ENCODE results near the gene ZBTB11. TPM values are rescaled to one million over a fixed set of nuclear protein-coding genes. Genes with fewer than 3 reads are reported as not detected.

The ZBTB11 gene
- total and polyA plus RNA-seq, 9 of the 15 experiments (the other 6 are each of a cell fraction or from before 2014, with no cell fraction given) = 6.2 to 31.9 (median 21.4) TPM

DNA sequence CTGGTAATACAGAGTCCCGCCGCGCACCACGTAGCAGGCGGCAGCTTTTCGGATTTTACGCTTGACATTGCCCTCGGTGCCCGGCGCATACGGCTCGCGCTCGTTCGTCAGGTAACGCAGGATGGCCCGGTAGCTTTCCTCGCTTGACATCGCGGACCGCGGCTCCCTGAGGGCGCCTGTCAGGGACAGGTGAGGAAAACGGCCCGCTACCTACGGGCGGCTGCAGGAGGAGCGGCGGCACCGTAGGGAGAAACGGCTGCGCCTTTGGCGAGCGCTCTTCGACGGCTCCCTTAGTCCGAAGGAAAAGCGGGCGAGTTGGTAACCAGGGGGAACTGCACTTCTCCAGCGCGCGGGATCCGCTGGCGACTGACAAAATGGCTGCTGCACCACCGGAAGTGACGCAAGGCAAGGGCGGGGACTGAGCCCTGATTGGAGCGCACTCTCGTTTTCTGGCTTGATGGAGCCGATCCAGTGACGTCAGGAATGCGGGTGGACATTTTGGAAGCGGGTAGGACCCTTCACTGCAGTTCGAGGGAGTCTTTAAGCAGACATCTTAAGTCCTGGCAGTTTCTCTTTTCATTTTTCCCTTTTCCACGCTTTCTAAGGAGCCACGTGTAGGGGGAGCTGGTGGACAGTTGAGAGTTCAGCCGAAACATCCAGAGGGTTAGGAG lies at the start of gene ZBTB11 (continued):
- TF ChIP-seq PHB2 (IDR thresholded peaks at IDR 0.05; ENCODE audit: low read depth) (no peak), ZNF239 (CRISPR knock-in tag; IDR thresholded peaks at IDR 0.05) (no peak), NFYB (IDR thresholded peaks at IDR 0.05; ENCODE audit: extremely low read depth, insufficient read length) (peak; percentile 81), ZFP36 (IDR thresholded peaks at IDR 0.05; ENCODE audit: low read depth, low read length, partially characterized antibody) (no peak), ATF1 (CRISPR knock-in tag; IDR thresholded peaks at IDR 0.05) (no peak; the same call in 1 of the 2 replicates), ATF1 (tag; IDR thresholded peaks at IDR 0.05) (peak; percentile 98), BCL6 (CRISPR knock-in tag; IDR thresholded peaks at IDR 0.05) (no peak), NR2C2 (CRISPR knock-in tag; IDR thresholded peaks at IDR 0.05) (peak; percentile 55; the same call in 1 of the 2 replicates), NR2C2 (tag; IDR thresholded peaks at IDR 0.05) (peak; percentile 88), ELF2 (CRISPR knock-in tag; IDR thresholded peaks at IDR 0.05) (no peak), ATF7 (IDR thresholded peaks at IDR 0.05) (peak; percentile 97), HMG20A (CRISPR knock-in tag; conservative IDR thresholded peaks at IDR 0.05) (no peak), SMARCC2 (IDR thresholded peaks at IDR 0.05; ENCODE audit: low read depth) (no peak), SREBF1 (IDR thresholded peaks at IDR 0.05; ENCODE audit: borderline replicate concordance, low read depth, low read length) (no peak), CHD2 (IDR thresholded peaks at IDR 0.05; ENCODE audit: low read depth, low read length) (peak; percentile 50; the same call in 1 of the 2 replicates), PCBP2 (IDR thresholded peaks at IDR 0.05; ENCODE audit: low read depth, low read length, poor library complexity, severe bottlenecking) (no peak), TBL1XR1 (IDR thresholded peaks at IDR 0.05; ENCODE audit: low read length in 2 of 2) (peak in 1 of 2 experiments; percentile 54; a peak in 2 of 4 replicates)
- TF ChIP-seq, protein P1, sequence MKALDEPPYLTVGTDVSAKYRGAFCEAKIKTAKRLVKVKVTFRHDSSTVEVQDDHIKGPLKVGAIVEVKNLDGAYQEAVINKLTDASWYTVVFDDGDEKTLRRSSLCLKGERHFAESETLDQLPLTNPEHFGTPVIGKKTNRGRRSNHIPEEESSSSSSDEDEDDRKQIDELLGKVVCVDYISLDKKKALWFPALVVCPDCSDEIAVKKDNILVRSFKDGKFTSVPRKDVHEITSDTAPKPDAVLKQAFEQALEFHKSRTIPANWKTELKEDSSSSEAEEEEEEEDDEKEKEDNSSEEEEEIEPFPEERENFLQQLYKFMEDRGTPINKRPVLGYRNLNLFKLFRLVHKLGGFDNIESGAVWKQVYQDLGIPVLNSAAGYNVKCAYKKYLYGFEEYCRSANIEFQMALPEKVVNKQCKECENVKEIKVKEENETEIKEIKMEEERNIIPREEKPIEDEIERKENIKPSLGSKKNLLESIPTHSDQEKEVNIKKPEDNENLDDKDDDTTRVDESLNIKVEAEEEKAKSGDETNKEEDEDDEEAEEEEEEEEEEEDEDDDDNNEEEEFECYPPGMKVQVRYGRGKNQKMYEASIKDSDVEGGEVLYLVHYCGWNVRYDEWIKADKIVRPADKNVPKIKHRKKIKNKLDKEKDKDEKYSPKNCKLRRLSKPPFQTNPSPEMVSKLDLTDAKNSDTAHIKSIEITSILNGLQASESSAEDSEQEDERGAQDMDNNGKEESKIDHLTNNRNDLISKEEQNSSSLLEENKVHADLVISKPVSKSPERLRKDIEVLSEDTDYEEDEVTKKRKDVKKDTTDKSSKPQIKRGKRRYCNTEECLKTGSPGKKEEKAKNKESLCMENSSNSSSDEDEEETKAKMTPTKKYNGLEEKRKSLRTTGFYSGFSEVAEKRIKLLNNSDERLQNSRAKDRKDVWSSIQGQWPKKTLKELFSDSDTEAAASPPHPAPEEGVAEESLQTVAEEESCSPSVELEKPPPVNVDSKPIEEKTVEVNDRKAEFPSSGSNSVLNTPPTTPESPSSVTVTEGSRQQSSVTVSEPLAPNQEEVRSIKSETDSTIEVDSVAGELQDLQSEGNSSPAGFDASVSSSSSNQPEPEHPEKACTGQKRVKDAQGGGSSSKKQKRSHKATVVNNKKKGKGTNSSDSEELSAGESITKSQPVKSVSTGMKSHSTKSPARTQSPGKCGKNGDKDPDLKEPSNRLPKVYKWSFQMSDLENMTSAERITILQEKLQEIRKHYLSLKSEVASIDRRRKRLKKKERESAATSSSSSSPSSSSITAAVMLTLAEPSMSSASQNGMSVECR (CRISPR knock-in tag; IDR thresholded peaks at IDR 0.05) = 0 out of 2 replicates have a peak, but pooled peaks have one; percentile 43
- TF ChIP-seq, protein P2, sequence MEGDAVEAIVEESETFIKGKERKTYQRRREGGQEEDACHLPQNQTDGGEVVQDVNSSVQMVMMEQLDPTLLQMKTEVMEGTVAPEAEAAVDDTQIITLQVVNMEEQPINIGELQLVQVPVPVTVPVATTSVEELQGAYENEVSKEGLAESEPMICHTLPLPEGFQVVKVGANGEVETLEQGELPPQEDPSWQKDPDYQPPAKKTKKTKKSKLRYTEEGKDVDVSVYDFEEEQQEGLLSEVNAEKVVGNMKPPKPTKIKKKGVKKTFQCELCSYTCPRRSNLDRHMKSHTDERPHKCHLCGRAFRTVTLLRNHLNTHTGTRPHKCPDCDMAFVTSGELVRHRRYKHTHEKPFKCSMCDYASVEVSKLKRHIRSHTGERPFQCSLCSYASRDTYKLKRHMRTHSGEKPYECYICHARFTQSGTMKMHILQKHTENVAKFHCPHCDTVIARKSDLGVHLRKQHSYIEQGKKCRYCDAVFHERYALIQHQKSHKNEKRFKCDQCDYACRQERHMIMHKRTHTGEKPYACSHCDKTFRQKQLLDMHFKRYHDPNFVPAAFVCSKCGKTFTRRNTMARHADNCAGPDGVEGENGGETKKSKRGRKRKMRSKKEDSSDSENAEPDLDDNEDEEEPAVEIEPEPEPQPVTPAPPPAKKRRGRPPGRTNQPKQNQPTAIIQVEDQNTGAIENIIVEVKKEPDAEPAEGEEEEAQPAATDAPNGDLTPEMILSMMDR (IDR thresholded peaks at IDR 0.05 in 2 of 3, conservative IDR thresholded peaks at IDR 0.05 in 1 of 3; ENCODE audit: insufficient read depth in 2 of 3, low read depth in 1 of 3, low read length in 3 of 3) = peak; percentile 55 to 77 (median 67)
- TF ChIP-seq, protein P3, sequence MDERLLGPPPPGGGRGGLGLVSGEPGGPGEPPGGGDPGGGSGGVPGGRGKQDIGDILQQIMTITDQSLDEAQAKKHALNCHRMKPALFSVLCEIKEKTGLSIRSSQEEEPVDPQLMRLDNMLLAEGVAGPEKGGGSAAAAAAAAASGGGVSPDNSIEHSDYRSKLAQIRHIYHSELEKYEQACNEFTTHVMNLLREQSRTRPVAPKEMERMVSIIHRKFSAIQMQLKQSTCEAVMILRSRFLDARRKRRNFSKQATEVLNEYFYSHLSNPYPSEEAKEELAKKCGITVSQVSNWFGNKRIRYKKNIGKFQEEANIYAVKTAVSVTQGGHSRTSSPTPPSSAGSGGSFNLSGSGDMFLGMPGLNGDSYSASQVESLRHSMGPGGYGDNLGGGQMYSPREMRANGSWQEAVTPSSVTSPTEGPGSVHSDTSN (CRISPR knock-in tag; IDR thresholded peaks at IDR 0.05; ENCODE audit: low read depth) = no peak
- TF ChIP-seq, protein P3 (tag; conservative IDR thresholded peaks at IDR 0.05; ENCODE audit: low read depth) = 0 out of 2 replicates have a peak, but pooled peaks have one; percentile 11

Measured in K562 (cell line).